Adrenal gland (tissue), 12 donors: ENCODE measurements around the gene FGF9. TPM values are rescaled to one million over a fixed set of nuclear protein-coding genes. Genes with fewer than 3 reads are reported as not detected.
A peak's percentile ranks its signal among the peaks of the same experiment; 100 is the strongest.

Experiments used
- DNase-seq, 7 donors: peaks; one replicate each; pipeline ENCODE4 v3.0.0-alpha.2; 2019 to 2020
- H3K27ac ChIP-seq, 5 donors: fragments of 200-600 bp; sonication (generic) in 4 of 5; 1 replicate in 3 of 5; 2 replicates in 2 of 5; pipeline versions ENCODE4 v1.5.1 to v1.8.0; 2016 to 2020; ENCODE audit warnings: mild to moderate bottlenecking in 1 of 5
- H3K27me3 ChIP-seq: fragments of 200-600 bp; 2 replicates; pipeline ENCODE4 v1.8.0; 2021
- H3K36me3 ChIP-seq, 2 donors: fragments of 200-600 bp; replicated peaks in 1 of 2; 1 replicate in 1 of 2; 2 replicates in 1 of 2; pipeline versions ENCODE4 v1.5.1 to v1.8.0; 2018 to 2022
- H3K4me1 ChIP-seq, 2 donors: fragments of 200-600 bp; replicated peaks in 1 of 2; 1 replicate in 1 of 2; 2 replicates in 1 of 2; pipeline versions ENCODE4 v1.5.1 to v1.8.0; 2018 to 2021
- H3K4me3 ChIP-seq, 4 donors: fragments of 200-600 bp; sonication (generic) in 3 of 4; one replicate each; pipeline ENCODE4 v1.5.1; 2016 to 2018
- H3K9me3 ChIP-seq, 3 donors: fragments of 200-600 bp; sonication (generic) in 1 of 3; replicated peaks in 1 of 3; 1 replicate in 2 of 3; 2 replicates in 1 of 3; pipeline versions ENCODE4 v1.5.1 to v1.8.0; 2016 to 2021
- POLR2A ChIP-seq, 2 donors: fragments of 450-650 bp; IDR thresholded peaks; one replicate each; pipeline ENCODE4 v1.6.1; 2017; ENCODE audit warnings: antibody characterized with exemption in 2 of 2, mild to moderate bottlenecking in 2 of 2, moderate library complexity in 1 of 2
- WGBS, 4 donors: extraction: QIAGEN DNeasy Blood & Tissue Kit in 2 of 4; methylation state at CpG; one replicate each; pipeline versions ENCODE4 v1.1.5 to v1.1.7; 2013 to 2017; 5-methylcytosine and 5-hydroxymethylcytosine counted together
- intact Hi-C, 2 donors: fragments of 100-400 bp; cut with DNase I; formaldehyde crosslinking; loops; one replicate each; pipeline versions ENCODE4 v1.14.1 to v1.15.0; 2022 to 2023
- polyA plus RNA-seq, 3 donors: library from polyadenylated mRNA; stranded (reverse); fragments of 200-250 nt in 2 of 3; fragments of 350-450 nt in 1 of 3; fragmentation: Illumina TruSeq in 1 of 3; extraction: RNeasy Lipid Tissue Mini Kit (QIAGEN cat#74804) in 1 of 3; gene quantifications; one replicate each; pipeline ENCODE4 v1.2.3, GENCODE V29; 2013 to 2014
- total RNA-seq, 9 donors: library from RNA; depleted of rRNA in 4 of 9; stranded (reverse); fragments of >200 nt in 4 of 9; fragments of 120-200 nt in 1 of 9; fragmentation: NEBNext Ultra II Directional in 1 of 9; extraction: Animal tissue kit (Norgen Biotek cat#: 25700) in 1 of 9; gene quantifications; one replicate each; pipeline versions ENCODE4 v1.1.0 to v1.2.4, GENCODE V29; 2013 to 2023
- TF ChIP-seq, protein P1 (sequence below), 6 experiments: fragments of 450-650 bp in 4 of 6; fragments of 200-600 bp in 2 of 6; sonication (generic) in 1 of 6; IDR thresholded peaks; 1 replicate in 5 of 6; 2 replicates in 1 of 6; pipeline versions ENCODE4 v1.5.1 to v1.8.0; 2016 to 2021; ENCODE audit warnings: antibody characterized with exemption in 6 of 6, mild to moderate bottlenecking in 2 of 6, moderate library complexity in 1 of 6
- donor health status: healthy with polysubstance abuse.
- donor health status: Bipolar disorder and iron deficiency.
- donor health status: DM: yes; HTN: yes; CAD: no.
- donor health status: DM: no; HTN: no; CAD: no.
- donor health status: DM: no; HTN: no; CAD: no.
- donor health status: DM: yes; HTN: yes; CAD: no.

Gene FGF9
- total and polyA plus RNA-seq, 12 donors, result 1.4 to 20.3 (median 4.2) TPM

DNA sequence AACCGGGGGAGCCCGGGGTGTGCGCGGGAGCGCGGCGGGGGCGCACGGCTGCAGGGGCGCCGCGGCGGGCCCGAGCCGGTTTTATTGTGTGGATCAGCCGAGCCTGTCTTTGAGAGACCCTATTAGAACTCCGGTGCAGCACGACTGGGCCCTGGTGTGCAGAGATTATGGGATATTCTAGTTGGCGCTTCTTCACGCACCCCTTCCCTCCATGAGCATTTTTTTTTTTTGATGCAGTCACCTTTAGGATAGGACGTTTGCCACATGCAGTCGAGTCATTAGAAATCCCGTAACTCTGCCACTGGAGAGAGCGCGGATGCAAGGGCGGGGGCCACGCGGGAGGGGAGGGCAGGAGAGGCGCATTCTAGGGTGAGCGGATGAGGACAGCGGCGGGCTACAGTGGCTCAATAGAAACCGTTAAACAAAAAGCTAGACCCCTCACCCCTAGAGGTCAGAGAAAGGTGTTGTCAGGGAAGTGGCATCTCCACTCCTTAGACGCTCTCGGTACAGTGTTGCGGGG is 3.7 kb downstream of the FGF9 start:
- H3K4me1 ChIP-seq, result peaks cover 4 to 30% of the 10 kb centered on the region in 2 donors
- H3K4me3 ChIP-seq, result peak overlapping the region in 2 of 4 donors; percentile 48 to 94
- H3K27ac ChIP-seq, result peak overlapping the region in 3 of 5 donors; percentile 61 to 90 (median 74)
- no peaks in the 10 kb centered on the region for H3K36me3 ChIP-seq
- WGBS, 4 donors, result 0 to 1% (median 1%) methylated on average over 17 to 36 of the region's 36 CpGs
- peak in 1 of 2 donors; percentile 43 for TF ChIP-seq POLR2A (IDR thresholded peaks at IDR 0.05)
- TF ChIP-seq, protein P1, sequence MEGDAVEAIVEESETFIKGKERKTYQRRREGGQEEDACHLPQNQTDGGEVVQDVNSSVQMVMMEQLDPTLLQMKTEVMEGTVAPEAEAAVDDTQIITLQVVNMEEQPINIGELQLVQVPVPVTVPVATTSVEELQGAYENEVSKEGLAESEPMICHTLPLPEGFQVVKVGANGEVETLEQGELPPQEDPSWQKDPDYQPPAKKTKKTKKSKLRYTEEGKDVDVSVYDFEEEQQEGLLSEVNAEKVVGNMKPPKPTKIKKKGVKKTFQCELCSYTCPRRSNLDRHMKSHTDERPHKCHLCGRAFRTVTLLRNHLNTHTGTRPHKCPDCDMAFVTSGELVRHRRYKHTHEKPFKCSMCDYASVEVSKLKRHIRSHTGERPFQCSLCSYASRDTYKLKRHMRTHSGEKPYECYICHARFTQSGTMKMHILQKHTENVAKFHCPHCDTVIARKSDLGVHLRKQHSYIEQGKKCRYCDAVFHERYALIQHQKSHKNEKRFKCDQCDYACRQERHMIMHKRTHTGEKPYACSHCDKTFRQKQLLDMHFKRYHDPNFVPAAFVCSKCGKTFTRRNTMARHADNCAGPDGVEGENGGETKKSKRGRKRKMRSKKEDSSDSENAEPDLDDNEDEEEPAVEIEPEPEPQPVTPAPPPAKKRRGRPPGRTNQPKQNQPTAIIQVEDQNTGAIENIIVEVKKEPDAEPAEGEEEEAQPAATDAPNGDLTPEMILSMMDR (IDR thresholded peaks at IDR 0.05), result no peak
- intact Hi-C loops, result no loop called here
- no peaks in the 10 kb centered on the region for H3K9me3 ChIP-seq
- peak in 6 of 7 donors; percentile 28 to 63 (median 50) for DNase-seq
- H3K27me3 ChIP-seq, result no peaks in the 10 kb centered on the region

DNA sequence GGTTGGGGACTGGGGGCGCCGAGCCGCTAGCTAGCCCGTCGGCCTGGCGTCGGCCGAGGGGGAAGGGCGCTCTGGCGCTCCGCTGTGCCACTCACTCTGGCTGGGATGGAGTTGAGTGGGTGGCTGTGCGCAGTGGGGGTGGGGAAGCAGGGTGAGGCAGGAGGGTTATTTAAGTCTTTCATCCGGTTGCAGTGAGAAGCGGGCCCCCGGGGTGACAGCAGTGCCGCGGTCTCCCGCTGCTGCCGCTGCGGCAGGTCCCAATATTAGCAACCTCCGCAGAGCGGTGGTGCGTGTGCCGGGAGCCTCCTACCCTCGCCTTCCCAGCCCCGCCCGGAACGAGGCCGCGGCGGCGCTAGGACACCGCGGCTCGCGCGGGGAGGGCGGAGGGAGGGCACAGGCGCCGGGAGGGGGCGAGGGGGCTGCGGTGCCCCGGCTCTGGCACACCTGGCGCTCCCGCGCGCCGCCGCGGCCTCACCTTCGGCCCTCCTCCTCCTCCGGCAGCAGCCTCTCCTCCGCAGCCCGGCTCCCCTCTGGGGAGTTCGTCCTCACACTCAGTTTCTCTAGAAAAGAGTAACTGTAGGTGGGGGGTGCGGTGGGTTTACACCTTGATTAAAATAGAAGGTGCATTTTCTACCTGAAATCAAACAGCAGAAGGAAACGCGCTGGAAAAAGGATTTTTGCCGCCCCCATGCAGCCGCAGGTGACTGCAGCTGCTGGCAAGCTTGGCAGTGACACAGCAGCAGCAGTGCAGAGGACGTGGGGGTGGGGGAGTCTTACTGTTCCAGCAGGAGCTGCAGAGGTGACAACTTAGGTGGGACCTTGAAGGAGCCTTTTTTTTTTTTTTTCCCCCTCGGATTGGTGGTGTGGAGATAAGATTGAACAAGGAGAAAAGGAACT is 4.5 kb downstream of the FGF9 start:
- Histone ChIP-seq H3K27ac (peak overlapping the region in 4 of 5 donors; percentile 27 to 90 (median 70)), H3K4me1 (peaks cover 4 to 30% of the 10 kb centered on the region in 2 donors), H3K36me3 (no peaks in the 10 kb centered on the region), H3K9me3 (no peaks in the 10 kb centered on the region), H3K27me3 (no peaks in the 10 kb centered on the region), H3K4me3 (peak overlapping the region in 2 of 4 donors; percentile 53 to 94)
- intact Hi-C loops, result no loop called here
- TF ChIP-seq, protein P1 (IDR thresholded peaks at IDR 0.05), result no peak
- TF ChIP-seq POLR2A (IDR thresholded peaks at IDR 0.05), result peak in 1 of 2 donors; percentile 37
- peak; percentile 49 to 77 (median 63) for DNase-seq
- WGBS, 4 donors, result 1 to 4% (median 2%) methylated on average over 17 to 62 of the region's 62 CpGs

DNA sequence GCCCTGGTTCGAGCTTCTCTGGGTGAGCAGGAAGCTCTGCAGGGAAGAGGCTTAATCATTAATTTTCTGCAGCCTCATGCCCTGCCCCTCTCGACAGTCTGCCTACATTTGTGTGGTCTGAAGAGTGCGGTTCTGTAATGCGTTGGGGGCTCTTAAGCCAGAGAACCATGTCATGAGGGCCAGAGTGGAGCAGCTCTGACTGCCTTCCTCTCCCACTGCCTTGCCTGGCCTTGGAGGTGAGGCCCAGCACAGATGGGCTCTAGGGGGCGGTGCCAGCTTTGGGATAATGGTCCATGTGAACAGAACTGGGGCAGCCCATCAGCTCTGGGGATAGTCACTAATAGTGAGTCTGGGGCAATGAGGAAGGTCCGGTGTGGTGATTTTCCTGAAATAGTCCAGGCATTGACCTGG is 5.7 kb downstream of the FGF9 start:
- Histone ChIP-seq H3K27ac (peak overlapping the region in 1 of 5 donors; percentile 1), H3K4me1 (peaks cover 4 to 23% of the 10 kb centered on the region in 2 donors), H3K27me3 (no peaks in the 10 kb centered on the region), H3K4me3 (no peak overlapping the region), H3K9me3 (no peaks in the 10 kb centered on the region), H3K36me3 (no peaks in the 10 kb centered on the region)
- intact Hi-C loops, result no loop called here
- TF ChIP-seq, protein P1 (IDR thresholded peaks at IDR 0.05), result no peak
- TF ChIP-seq POLR2A (IDR thresholded peaks at IDR 0.05), result no peak
- DNase-seq, result peak in 4 of 7 donors; percentile 22 to 62 (median 34)
- WGBS, 4 donors, result 62 to 78% (median 69%) methylated on average over 5 to 6 of the region's 6 CpGs

DNA sequence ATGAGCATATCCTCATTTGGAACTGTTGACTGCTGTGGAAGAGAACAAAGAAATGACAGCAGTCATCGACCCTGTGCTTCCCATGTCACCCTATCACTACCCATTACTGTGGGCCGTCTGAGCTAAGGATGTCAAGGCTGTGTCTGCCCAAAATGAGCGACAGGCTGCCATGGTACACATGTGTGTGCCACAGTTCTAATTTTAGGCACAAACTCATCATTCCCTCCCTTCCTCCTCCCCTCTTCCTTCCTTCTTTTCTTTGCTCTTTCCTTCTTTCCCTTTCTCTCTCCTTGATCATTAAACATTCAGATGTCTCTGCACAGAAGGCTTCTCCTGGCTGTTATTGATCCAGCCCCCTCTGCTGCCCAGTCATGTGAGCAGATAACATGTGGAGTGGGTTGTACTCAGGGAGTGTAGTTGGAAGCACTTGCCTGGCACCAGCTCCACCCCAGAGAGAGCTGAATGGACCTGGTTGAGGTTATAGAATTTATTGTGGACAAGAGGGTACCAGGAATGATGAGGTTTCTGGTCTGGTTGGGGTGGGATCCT is 6.3 kb downstream of the FGF9 start:
- intact Hi-C loops, result no loop called here
- Histone ChIP-seq H3K27ac (peak overlapping the region in 1 of 5 donors; percentile 1), H3K9me3 (no peaks in the 10 kb centered on the region), H3K4me1 (peaks cover 4 to 18% of the 10 kb centered on the region in 2 donors), H3K4me3 (no peak overlapping the region), H3K27me3 (no peaks in the 10 kb centered on the region), H3K36me3 (no peaks in the 10 kb centered on the region)
- TF ChIP-seq, protein P1 (IDR thresholded peaks at IDR 0.05), result no peak
- TF ChIP-seq POLR2A (IDR thresholded peaks at IDR 0.05), result no peak
- DNase-seq, result no peak
- WGBS, 4 donors, result 46 to 67% (median 50%) methylated on average over 3 of the region's 3 CpGs
